ENCODE data around the gene NGLY1.

The NGLY1 gene

DNA sequence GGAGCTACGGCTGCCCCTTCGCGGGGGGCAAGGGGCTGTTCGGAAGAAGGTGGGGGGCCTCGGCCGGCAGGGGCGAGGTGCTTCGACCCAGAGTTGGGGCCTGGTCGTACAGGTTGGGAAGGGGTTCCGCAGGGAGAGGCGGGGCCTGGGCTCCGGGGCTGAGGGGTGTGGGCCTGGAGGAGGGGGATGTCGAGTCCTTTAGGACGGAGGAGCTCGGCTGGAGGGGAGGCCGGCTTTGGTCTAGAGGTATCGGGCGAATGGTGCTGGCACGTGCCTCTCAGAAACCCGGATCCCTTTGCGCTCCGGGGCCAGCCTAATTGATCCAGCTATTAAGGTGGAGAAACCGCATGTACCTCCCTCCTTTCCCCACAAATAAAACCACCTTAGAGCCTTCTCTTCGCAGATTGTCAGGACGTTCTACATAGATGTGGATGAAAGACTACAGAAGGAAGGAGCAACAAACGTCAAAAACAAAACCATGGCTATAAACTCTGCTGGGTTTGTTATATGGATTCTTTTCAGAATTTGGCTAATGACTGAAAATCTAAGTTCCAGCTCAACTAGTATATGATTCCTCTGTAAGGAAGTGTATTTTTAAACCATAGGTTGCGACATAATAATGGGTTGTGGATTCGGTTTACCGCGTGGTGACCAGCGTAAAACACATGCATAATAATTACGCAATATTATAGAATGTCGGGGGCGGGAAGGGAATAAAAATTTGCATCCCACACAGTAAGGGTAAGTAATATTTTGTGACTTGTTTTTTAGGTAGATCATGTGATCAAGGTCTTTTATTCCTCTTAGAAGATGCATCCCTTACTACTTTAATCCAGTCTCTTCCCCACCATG is 644 bp upstream of the NGLY1 start:
- no peak for DNase-seq

DNA sequence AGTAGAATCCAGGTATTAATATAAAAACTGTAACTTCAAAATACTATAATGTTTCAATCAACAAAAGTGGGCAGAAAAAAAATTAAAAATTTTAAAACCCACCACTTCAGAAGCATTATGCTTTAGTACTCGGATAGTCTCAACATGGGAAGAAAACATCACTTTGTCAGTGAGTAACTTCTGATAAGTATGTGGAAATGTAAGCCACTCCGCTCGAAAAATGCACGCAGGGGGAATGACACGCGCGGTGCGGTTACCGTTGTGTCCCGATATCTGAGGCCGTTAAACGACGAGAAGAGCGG is 656 bp downstream of the NGLY1 start:
- no peak for DNase-seq

GRCh38 chr3:25781758-25782594 is 1.3 kb downstream of the NGLY1 start:
- no peak for DNase-seq

DNA sequence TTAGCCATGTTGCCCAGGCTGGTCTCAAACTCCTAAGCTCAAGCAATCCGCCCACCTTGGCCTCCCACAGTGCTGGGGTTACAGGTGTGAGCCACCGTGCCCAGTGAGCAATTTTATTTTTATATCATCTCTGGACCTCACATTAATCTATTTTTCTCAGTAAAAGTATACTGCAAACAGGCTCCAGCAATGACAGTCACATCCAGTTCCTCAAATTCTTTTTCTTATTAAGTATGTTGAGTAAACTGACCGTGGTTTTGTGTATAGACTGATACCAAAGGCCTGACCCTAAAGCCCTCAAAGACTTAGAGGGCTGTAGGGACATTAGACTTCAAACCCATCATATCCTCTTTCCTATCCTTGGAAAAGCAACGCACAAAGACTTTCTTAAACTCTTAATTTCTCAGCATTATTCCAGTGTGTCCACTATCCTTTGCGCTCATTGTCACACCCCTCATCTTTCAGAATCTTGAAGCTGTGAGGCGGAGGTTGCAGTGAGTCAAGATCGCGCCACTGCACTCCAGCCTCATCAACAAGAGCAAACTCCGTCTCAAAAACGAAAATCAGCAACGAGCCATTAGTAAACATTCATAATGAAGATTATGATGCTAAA is 2.0 kb downstream of the NGLY1 start:
- no peak for DNase-seq

- DNase-seq: no peak
Measured at GRCh38 chr3:25780618-25781017, 2.6 kb downstream of the NGLY1 start.

DNA sequence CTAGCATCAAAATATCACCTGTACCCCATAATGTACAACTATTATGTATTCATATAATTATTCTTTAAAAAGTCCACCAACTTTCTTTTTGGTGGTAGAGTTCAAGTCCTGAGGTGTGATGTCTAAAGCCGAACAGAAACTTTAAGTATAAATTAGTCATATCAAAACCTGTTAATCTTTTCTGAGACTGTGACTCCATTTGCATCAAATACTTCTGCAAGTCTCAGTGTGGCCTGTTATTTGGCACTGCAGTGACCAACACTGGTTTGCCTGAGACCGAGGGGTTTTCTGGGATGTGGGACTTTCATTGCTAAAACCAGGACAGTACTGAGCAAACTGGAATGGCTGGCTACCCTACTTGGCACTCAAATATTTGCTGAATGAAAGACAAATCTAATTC is 7.3 kb downstream of the NGLY1 start:
- DNase-seq: no peak

- no peak for DNase-seq
Measured at GRCh38 chr3:25768851-25769250, 14.4 kb downstream of the NGLY1 start.

DNA sequence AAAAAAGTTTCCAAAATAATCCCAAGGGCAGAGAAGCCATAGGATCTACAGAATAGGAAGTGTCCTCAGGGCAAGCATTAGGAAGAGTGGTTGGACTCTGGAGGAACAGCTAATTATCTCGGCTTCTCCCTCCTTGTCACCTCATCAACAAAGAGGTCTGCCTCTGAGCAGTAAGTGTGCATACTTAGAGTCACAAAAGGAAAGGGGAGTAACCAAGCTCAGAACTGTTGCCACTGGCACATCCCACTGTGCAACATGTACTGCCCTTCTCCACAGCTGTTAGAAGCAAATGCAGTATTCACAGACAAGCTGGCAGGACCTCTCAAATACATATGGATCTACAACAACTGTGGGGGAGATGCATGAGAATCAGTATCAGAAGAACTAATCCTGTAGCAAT is 31.5 kb downstream of the NGLY1 start:
- DNase-seq: no peak

GRCh38 chr3:25751048-25751447 is 32.2 kb downstream of the NGLY1 start:
- no peak for DNase-seq

DNA sequence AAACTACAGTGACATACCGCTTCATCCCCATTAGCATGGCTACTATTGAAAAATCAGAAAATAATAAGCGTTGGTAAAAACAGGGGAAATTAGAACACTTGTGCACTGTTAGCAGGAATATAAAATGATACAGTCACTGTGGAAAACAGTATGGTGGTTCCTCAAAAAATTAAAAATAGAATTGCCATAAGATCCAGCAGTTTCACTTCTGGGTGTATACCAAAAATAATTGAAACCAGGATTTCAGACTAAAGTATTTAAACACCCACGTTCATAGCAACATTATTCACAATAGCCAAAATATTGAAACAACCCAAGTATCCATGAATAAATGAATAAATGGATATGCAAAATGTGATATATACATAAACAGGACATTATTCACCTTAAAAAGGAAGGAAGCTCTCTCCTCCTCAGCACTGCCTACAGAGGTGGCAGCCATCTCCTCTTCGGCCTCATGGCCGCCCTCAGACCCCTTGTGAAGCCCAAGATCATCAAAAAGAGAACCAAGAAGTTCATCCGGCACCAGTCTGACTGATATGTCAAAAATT is 34.1 kb downstream of the NGLY1 start:
- no peak for DNase-seq

GRCh38 chr3:25748189-25748588 is 35.1 kb downstream of the NGLY1 start:
- no peak for DNase-seq

GRCh38 chr3:25747033-25747432 is 36.2 kb downstream of the NGLY1 start:
- DNase-seq: no peak

DNA sequence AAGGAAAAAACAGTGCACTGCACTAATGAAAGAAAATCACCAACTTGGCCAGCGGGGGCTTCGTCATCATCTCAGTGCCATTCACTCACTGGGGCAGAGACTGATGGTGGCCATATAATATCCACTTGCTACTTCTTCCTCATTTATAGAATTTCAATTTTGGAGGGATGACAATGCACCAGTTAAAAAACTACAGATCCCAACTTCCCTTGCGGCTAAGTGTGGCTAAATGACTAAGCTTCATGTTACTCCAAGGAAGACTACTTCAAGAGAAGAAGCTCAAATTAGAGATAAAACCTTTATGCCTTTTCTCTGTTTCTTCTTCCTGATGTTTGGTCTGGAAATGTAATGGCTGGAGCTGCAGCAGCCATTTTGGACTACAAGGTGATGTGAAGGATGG is 38.8 kb downstream of the NGLY1 start:
- no peak for DNase-seq

GRCh38 chr3:25728101-25728500 is 55.1 kb downstream of the NGLY1 start:
- no peak for DNase-seq

DNA sequence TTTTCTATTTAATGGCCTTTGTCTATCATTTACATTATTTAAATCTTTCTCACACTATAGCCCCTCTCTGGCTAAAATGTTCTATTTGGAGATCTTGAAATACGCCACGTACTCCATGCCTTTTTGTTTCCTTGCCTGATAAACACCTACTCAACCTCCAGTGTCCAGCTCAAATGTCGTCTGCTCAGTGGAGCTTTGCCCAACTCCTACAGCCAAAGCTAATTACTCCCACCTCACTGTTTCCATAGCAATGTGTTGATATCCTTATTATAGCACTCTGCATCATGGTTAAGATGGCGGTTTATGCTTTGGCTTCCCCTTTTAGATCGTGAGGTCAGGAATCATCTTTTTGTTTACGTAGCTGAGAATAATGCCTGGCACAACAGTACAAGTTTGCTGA is 55.9 kb downstream of the NGLY1 start:
- no peak for DNase-seq

DNA sequence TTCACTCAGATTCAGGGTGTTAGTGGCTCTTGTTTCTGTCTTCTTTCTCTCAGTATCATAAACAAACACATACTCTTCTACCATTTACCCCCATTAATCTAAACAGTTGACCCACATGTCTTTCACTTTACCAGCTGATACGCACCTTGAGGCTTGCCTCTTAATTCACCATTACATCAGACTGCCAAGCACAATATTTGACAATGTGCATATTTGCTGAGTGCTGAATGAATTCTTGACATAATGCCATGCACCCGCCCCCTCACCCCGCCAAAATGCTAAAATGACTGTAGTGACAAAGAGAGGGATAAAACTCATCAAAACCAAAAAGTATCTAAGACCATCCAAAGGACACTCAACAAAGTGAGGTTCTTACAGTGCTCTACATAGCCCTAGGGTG is 57.4 kb downstream of the NGLY1 start:
- no peak for DNase-seq

DNA sequence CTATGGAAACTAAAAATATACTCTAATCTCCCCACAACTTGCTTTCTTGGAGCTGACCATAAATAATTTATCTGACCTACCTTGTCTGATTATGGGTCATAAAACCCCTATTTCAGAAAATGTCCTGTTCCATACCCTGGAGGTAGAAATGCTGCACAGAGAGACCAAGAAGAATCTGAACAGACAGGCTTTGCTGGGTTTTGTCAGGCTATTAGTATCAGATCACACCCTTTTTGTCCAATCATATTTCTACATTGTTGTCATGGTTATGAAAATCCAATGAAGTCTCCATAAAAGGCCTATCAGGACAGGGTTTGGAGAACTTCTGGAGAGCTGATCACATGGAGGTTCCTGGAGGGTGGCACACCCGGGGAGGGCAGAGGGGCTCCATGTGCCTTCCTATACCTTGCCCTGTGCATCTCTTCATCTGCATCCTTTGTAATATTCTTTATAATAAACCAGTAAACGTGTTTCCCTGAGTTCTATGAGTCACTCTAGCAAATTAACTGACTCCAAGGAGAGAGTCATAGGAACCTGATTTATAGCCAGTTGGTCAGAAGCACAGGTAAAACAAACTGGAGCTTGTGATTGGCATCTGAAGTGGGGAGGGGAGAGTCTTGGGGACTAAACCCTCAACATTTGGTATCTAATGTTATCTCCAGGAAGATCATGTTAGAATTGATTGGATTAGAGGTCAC is 58.1 kb downstream of the NGLY1 start:
- no peak for DNase-seq

GRCh38 chr3:25723802-25724201 is 59.4 kb downstream of the NGLY1 start:
- no peak for DNase-seq

DNA sequence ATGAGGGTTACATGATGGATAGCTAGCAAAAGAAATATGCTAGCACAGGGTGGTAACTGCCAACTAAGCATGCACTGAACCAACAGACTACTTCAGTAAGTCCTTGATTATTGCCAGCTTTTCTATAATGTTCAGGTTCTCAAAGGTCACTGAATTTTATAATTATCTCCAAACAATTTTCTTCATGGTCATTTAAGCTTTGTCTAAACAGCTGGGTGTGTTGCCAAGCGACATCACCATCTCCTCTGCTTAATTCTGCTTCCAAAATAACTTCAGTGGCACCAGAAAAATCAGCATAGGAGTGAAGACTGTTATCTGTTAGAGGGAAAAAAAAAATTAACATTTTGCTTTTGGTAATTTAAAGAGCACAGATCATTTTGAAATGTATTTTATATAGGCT is 63.9 kb downstream of the NGLY1 start:
- no peak for DNase-seq

- DNase-seq: no peak
Measured at GRCh38 chr3:25713341-25713985, 69.8 kb downstream of the NGLY1 start.

GRCh38 chr3:25711090-25711489 is 72.2 kb downstream of the NGLY1 start:
- no peak for DNase-seq

DNA sequence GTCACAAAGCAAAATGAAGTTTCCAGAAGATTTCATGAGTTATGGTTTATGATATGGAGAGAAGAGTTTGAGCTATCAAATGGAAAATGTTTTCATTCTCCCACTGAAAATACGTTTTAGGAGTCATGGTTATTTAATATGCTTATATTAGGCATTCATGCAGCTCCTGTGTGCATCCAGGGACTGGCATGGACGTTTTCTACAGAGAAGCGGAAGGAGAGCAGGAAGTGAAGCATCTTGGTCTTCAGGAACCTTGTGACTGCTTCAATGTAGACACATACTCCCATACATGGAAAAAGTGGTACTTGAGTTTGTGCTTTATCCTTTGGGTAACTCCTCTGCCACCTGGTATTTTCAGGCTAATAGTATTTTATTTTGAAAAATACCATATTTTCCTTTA is 75.2 kb downstream of the NGLY1 start:
- DNase-seq: no peak

Measured in activated gamma-delta T cell (primary cell).